ENCODE results near the gene EIF3C. TPM values are rescaled to one million over a fixed set of nuclear protein-coding genes. Genes with fewer than 3 reads are reported as not detected.
"Not testable (repeated sequence)": the region's sequence is repeated elsewhere in the genome, so short reads cannot be mapped to it uniquely, and the experiment has no call there.

Gene EIF3C
- polyA plus RNA-seq, 3 donors, result 654 to 679 (median 669) TPM

- DNase-seq (ENCODE audit: low read depth in 3 of 3, low spot score in 2 of 3), result not testable (repeated sequence)
Observed at GRCh38 chr16:28749997-28750465, 38.8 kb downstream of the EIF3C start.

- not testable (repeated sequence) for DNase-seq (ENCODE audit: low read depth in 3 of 3, low spot score in 2 of 3)
Observed at GRCh38 chr16:28750469-28751067, 39.3 kb downstream of the EIF3C start.

- not testable (repeated sequence) for DNase-seq (ENCODE audit: low read depth in 3 of 3, low spot score in 2 of 3)
Observed at GRCh38 chr16:28751487-28751886, 40.2 kb downstream of the EIF3C start, which contains the start of gene NPIPB9. Gene NPIPB9, plus strand, starts transcription at chr16:28751787.

GRCh38 chr16:28781697-28782096 is 70.4 kb downstream of the EIF3C start:
- DNase-seq (ENCODE audit: low read depth in 3 of 3, low spot score in 2 of 3), result not testable (repeated sequence)

- not testable (repeated sequence) for DNase-seq (ENCODE audit: low read depth in 3 of 3, low spot score in 2 of 3)
Observed at GRCh38 chr16:28782357-28782756, 71.1 kb downstream of the EIF3C start.

Other genes with a start within 250 kb of the EIF3C start
- gene NPIPB7, start 239.1 kb upstream of the EIF3C start, polyA plus RNA-seq (ENCODE audit: insufficient read length in 3 of 3), result under 1 TPM in 2 of 3 donors, not detected in 1; 0.10 to 0.28 TPM
- 10 to 100 TPM; 24.1 to 31.4 (median 28.2) TPM for gene CLN3, start 219.4 kb upstream of the EIF3C start, polyA plus RNA-seq (ENCODE audit: insufficient read length in 3 of 3)
- under 1 TPM; 0.57 to 0.67 (median 0.67) TPM for gene APOBR, start 216.8 kb upstream of the EIF3C start, polyA plus RNA-seq (ENCODE audit: insufficient read length in 3 of 3)
- gene IL27, start 204.6 kb upstream of the EIF3C start, polyA plus RNA-seq (ENCODE audit: insufficient read length in 3 of 3), result not detected
- 1 to 10 TPM; 7.9 to 8.3 (median 8.1) TPM for gene NUPR1, start 172.5 kb upstream of the EIF3C start, polyA plus RNA-seq (ENCODE audit: insufficient read length in 3 of 3)
- gene SGF29, start 157.5 kb upstream of the EIF3C start, polyA plus RNA-seq (ENCODE audit: insufficient read length in 3 of 3), result 10 to 100 TPM; 18.4 to 21.1 (median 20.2) TPM
- gene SULT1A2, start 114.4 kb upstream of the EIF3C start, polyA plus RNA-seq (ENCODE audit: insufficient read length in 3 of 3), result 1 to 10 TPM; 1.1 to 2.6 (median 1.6) TPM
- gene SULT1A1, start 101.4 kb upstream of the EIF3C start, polyA plus RNA-seq (ENCODE audit: insufficient read length in 3 of 3), result 10 to 100 TPM; 17.8 to 22.4 (median 20.6) TPM
- gene NPIPB8, start 73.4 kb upstream of the EIF3C start, polyA plus RNA-seq (ENCODE audit: insufficient read length in 3 of 3), result under 1 TPM in 1 of 3 donors, not detected in 2; 0.49 TPM
- 1 to 10 TPM; 1.1 to 1.8 (median 1.7) TPM for gene NPIPB9, start 40.3 kb downstream of the EIF3C start, polyA plus RNA-seq (ENCODE audit: insufficient read length in 3 of 3)
- gene ATXN2L, start 111.5 kb downstream of the EIF3C start, polyA plus RNA-seq (ENCODE audit: insufficient read length in 3 of 3), result 10 to 100 TPM; 68.6 to 81.2 (median 70.8) TPM
- gene TUFM, start 134.9 kb downstream of the EIF3C start, polyA plus RNA-seq (ENCODE audit: insufficient read length in 3 of 3), result 100 to 1,000 TPM; 185 to 220 (median 204) TPM
- gene SH2B1, start 152.4 kb downstream of the EIF3C start, polyA plus RNA-seq (ENCODE audit: insufficient read length in 3 of 3), result 10 to 100 TPM; 47.2 to 50.5 (median 48.6) TPM
- gene ATP2A1, start 167.0 kb downstream of the EIF3C start, polyA plus RNA-seq (ENCODE audit: insufficient read length in 3 of 3), result 1 to 10 TPM; 2.2 to 3.9 (median 2.9) TPM
- 10 to 100 TPM; 14.0 to 18.3 (median 17.5) TPM for gene RABEP2, start 213.8 kb downstream of the EIF3C start, polyA plus RNA-seq (ENCODE audit: insufficient read length in 3 of 3)
- gene CD19, start 220.5 kb downstream of the EIF3C start, polyA plus RNA-seq (ENCODE audit: insufficient read length in 3 of 3), result 1 to 10 TPM; 2.9 to 3.4 (median 3.2) TPM
- gene NFATC2IP, start 239.5 kb downstream of the EIF3C start, polyA plus RNA-seq (ENCODE audit: insufficient read length in 3 of 3), result 10 to 100 TPM; 29.3 to 34.2 (median 29.9) TPM

All from right renal cortex interstitium (tissue), 3 donors.